GM21723 (cell line): Measurements from ENCODE around the gene USH1C.

ENCODE experiments used
- ATAC-seq: cut with Tn5 transposase; IDR thresholded peaks from one replicate; pipeline ENCODE4 v1.9.1; 2021; ENCODE audit warnings: mild to moderate bottlenecking, moderate library complexity; ENCODE audit not compliant: unreplicated experiment

The USH1C gene

GRCh38 chr11:17550450-17551346 lies 6.5 kb upstream of the USH1C start:
- no peak for ATAC-seq

- ATAC-seq: no peak
Observed at GRCh38 chr11:17548444-17548843, 4.2 kb upstream of the USH1C start.

- ATAC-seq: no peak
Observed at GRCh38 chr11:17547932-17548331, 3.7 kb upstream of the USH1C start.

- no peak for ATAC-seq
Observed at GRCh38 chr11:17547051-17547577, 2.9 kb upstream of the USH1C start, which contains the start of gene OTOG. OTOG (plus strand) TSS chr11:17547259; CDS start chr11:17547373, 114 bp downstream.

GRCh38 chr11:17546240-17546639 lies 2.0 kb upstream of the USH1C start:
- ATAC-seq: no peak

- no peak for ATAC-seq
Observed at GRCh38 chr11:17543574-17544180, 539 bp downstream of the USH1C start.

- ATAC-seq: no peak
Observed at GRCh38 chr11:17543041-17543440, 1.2 kb downstream of the USH1C start.

GRCh38 chr11:17542249-17542648 lies 2.0 kb downstream of the USH1C start:
- no peak for ATAC-seq

GRCh38 chr11:17541330-17541885 lies 2.8 kb downstream of the USH1C start:
- ATAC-seq: no peak

GRCh38 chr11:17540807-17541206 lies 3.4 kb downstream of the USH1C start:
- no peak for ATAC-seq

- no peak for ATAC-seq
Observed at GRCh38 chr11:17538731-17539130, 5.5 kb downstream of the USH1C start.

GRCh38 chr11:17538054-17538453 lies 6.2 kb downstream of the USH1C start:
- ATAC-seq: no peak

- ATAC-seq: no peak
Observed at GRCh38 chr11:17537261-17537660, 7.0 kb downstream of the USH1C start.

- ATAC-seq: no peak
Observed at GRCh38 chr11:17535488-17535887, 8.7 kb downstream of the USH1C start.

- no peak for ATAC-seq
Observed at GRCh38 chr11:17533778-17534415, 10.3 kb downstream of the USH1C start.

GRCh38 chr11:17533341-17533740 lies 10.9 kb downstream of the USH1C start:
- ATAC-seq: no peak

- no peak for ATAC-seq
Observed at GRCh38 chr11:17532784-17533183, 11.4 kb downstream of the USH1C start.

- ATAC-seq: no peak
Observed at GRCh38 chr11:17531636-17532113, 12.5 kb downstream of the USH1C start.

- ATAC-seq: no peak
Observed at GRCh38 chr11:17531071-17531600, 13.1 kb downstream of the USH1C start.

GRCh38 chr11:17529844-17530185 lies 14.4 kb downstream of the USH1C start:
- no peak for ATAC-seq
